HuH-7 (cell line): ENCODE data around the gene FFAR3.
"Not testable (repeated sequence)": the region's sequence is repeated elsewhere in the genome, so short reads cannot be mapped to it uniquely, and the experiment has no call there.

Source experiments
- DNase-seq: peaks from one replicate; pipeline ENCODE4 v3.0.0; 2011; ENCODE audit warnings: low spot score

Gene FFAR3

DNA sequence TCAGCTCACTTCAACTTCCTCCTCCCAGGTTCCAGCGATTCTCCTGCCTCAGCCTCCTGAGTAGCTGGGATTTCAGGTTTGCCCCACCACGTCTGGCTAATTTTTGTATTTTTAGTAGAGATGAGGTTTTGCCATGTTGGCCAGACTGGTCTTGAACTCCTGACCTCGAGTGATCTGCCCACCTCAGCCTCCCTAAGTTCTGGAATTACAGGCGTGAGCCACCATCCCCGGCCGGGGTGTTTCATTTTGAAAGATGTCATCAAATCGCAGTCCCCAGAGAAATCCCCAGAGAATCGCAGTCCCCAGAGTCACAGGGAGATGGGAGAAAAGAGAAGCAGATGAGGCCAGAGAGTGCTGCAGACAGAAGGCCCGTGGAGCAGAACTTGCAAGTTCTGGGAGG lies 43.2 kb downstream of the FFAR3 start:
- not testable (repeated sequence) for DNase-seq

DNA sequence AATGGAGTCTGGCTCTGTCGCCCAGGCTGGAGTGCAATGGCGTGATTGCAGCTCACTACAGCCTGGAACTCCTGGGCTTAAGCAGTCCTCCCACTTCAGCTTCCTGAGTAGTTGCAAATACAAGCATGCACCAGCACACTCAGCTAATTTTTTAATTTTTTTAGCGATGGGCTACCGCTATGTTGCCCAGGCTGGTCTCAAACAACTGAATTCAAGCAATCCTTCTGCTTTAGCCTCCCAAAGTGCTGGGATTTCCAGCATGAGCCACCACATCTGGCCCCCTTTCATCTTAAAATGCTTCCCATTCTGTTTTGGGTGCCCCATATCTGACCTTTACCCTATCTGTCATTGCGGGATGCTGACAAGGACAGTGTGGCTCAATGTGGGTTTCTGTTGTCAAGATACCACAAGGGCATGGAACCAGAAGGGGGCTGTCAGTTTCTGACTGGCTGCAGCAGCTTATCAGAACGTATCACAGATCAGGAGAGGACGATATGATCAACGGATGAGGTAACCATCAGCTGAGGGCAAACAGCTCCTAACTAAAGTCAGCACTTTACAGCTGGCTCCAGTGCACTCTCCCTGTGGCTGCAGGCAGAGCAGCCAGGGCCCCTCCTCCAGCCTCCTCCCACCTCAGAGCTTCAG lies 45.0 kb downstream of the FFAR3 start:
- DNase-seq = no peak

DNA sequence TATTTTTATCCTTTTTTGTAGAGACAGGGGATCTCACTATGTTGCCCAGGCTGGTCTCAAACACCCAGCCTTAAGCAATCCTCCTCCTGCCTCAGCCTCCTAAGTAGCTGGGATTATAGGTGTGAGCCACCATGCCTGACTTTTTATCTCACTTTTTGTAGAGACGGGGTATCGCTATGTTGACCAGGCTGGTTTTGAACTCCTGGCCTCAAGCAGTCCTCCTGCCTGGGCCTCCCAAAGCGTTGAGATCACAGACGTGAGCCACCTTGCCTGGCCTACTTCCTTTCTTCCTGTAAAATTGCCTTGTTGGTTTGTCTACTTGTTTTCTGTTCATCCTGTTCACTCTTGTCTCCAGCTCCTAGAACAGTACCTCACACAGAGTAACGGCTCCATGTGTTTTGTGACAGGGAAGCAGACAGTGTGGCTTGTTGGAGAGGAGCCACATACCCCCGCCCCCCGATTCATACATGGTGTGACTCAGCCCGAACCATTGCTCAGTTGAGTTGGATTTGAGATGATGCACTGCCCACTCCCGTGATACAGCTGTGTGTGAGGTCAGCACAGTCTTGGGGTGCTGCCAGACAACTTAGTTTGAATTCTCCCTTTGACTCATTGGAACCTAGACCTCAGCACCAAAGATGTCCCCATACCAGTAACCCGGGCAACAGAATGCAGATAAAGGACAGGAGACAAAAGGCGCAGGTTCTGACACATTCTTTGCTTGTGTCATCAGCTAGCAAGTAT lies 46.8 kb downstream of the FFAR3 start:
- no peak for DNase-seq

DNA sequence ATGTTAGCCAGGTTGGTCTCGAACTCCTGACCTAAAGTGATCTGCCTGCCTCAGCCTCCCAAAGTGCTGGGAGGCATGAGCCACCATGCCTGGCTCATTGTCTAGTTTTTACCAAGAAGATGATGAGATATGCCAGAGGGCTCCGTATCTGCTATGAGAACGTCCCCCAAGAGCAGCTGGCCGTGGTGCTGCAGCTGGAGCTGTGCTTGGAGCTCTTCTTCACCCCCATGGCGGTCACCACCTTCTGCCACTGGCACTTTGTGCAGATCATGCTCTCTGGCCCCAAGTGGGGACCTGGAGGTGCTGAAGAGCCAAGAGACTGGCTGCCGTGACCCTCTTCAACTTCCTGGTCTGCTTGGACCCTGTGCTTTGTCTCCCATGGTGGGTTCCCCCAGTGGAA lies 49.4 kb downstream of the FFAR3 start:
- DNase-seq = no peak

DNA sequence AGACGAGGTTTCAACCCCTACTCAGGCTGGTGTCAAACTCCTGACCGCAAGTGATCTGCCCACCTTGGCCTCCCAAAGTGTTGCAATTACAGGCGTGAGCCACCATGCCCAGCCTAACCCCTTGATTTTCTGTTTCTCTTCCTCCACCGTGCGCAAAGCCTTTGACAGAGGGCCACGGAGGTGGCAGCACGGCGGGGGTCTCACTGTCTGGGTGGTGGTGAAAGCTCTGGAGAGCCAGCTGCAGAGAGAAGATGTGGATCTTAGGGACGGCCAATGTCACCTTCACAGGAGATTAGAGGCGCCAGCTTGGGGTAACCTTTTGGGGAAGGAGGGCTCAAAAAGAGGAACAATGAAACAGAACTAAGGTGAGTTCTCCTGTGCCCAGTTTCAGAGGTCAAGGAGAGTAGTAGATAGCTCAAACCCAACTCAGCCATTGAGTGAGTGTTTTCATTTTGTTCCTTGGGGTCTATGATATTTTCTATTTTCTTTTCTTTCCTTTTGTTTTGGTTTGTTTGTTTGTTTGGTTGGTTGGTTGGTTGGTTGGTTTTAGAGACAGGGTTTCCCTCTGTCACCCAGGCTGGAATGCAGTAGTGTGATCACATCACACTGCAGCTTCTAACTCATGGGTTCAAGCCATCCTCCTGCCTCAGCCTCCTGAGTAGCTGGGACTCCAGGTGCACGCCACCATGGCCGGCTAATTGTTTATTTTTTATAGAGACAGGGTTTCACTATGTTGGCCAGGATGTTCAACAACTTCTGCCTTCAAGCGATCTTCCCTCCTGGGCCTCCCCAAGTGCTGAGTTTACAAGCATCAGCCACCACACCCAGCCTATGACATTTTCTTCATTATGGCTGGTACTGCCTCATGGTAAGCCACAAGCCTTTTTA lies 50.3 kb downstream of the FFAR3 start:
- no peak for DNase-seq

DNA sequence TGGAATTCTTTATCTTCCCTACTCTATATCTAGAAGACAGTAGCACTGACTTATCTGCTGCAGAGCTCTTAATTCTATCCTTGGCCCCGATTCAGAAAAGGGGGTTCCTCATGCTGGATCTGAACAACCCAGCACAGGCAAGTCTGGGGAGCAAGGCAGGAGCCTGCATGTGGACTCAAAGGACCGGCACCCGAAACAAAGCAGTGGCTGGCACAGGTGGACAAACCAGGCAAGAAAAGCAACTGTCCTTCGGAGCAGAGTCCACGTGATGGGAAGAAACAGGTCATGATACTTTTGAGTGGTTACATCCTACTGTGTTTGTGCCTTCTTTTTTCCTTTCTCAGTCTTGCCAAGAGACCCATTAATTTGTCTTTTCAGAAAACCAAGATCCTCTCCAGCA lies 50.9 kb downstream of the FFAR3 start:
- no peak for DNase-seq
